SKM-1 (cell line): ENCODE measurements around the gene CSTPP1.
"Not testable (repeated sequence)": the region's sequence is repeated elsewhere in the genome, so short reads cannot be mapped to it uniquely, and the experiment has no call there.

Experiments used
- DNase-seq: peaks from one replicate; lab custom pipeline; 2025; ENCODE audit not compliant: unreplicated experiment; lab: John Stamatoyannopoulos, UW

Gene CSTPP1

DNA sequence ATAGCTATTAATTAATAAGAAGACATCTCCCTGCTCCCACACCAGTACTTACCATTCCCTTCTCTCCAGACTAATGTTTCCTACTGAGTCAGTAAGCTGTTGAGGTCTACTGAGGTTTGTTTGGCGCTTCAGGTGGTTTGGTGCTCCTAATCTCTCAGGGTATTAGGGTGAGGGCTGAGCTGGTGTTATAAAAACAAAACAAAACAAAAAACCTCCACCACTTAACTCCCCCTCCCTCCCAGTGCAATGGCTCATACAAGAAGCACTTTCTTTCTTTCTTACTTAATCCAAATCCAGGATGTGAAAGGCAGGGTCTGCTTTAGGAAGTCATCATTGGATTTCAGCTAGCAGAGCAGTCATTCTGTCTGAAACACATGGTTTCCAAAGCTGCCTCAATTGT lies 15.3 kb downstream of the CSTPP1 start:
- no peak for DNase-seq

DNA sequence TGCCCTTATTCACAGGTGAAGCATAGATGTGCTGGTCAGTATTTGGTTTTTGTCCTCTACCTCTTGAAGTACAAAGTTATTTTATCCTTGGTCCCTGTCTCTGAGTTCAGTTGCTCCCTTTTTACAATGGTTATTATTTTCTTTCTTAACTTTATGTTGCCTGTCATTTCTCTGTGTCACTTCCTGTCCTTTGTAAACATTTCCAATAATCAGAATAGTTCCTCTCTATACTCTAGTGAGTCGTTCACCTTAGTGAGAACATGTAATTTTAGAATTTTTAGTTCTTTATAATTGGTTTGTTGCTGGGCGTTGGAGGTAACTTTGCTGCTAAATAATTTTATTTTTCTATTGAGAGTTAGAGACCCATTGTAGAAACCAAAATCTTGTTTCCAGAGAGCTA lies 16.0 kb downstream of the CSTPP1 start:
- no peak for DNase-seq

DNA sequence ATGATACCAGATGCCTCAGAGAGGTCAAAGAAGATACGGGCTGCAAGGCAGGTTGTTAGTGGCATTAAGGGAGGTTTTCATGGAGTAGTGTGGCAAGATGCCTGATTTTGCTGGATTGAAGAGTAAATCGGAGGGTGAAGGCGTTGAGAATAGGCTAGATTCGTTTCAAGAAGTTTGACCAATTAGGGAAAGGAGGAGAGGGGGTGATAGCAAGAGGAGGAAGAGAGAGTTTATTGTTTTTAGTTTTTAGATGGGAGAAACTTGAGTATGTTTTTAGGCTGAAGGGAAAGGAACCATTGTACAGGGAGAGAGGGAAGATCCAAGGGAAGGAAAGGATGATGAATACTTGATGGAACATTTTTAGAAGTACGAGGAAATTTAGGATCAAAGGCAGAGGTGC lies 16.5 kb downstream of the CSTPP1 start:
- no peak for DNase-seq

DNA sequence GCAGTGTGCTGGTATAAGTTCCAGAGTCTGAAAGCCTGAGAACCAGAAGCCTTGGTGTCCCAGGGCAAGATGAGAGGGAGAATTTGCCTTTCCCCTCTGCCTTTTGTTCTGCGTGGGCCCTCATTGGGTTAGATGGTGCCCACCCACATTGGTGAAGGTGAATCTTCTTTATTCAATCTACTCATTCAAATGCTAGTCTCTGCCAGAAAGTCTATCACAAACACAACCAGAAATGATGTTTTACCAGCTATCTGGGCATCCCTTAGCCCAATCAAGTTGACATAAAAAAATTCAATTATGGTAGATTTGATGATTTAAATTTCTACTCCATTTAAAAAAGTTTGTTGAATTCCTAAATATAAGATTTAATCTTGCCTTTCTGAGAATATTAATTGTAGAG lies 22.2 kb downstream of the CSTPP1 start:
- DNase-seq, result no peak

DNA sequence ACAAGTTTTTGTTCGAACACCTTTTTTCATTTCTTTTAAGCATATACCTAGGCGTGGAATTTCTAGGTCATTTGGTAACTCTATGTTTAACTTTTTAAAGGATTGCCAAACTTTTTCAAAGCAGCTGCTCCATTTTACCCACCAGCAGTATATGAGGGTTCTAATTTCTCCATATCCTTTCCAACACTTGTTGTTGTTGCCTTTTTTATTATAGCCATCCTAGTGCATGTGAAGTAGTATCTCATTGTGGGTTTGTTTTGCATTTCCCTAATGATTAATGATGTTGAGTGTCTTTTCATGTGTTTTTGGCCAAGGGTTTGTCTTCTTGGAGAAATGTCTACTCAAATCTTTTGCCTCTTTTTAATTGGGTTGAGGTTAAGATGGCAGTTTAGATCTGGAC lies 24.5 kb downstream of the CSTPP1 start:
- DNase-seq, result no peak

DNA sequence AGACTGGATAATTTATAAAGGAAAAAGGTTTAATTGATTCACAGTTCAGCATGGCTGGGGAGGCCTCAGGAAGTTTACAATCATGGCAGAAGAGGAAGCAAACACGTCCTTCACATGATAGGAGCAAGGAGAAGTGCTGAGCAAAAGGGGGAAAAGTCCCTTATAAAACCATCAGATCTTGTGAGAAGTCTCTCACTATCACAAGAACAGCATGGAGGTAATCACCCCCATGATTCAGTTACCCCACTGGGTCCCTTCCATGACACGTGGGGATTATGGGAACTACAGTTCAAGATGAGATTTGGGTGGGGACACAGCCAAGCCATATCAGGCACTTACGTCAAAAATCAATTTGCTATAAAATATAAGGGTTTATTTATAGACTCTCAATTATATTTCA lies 25.3 kb downstream of the CSTPP1 start:
- DNase-seq, result not testable (repeated sequence)

DNA sequence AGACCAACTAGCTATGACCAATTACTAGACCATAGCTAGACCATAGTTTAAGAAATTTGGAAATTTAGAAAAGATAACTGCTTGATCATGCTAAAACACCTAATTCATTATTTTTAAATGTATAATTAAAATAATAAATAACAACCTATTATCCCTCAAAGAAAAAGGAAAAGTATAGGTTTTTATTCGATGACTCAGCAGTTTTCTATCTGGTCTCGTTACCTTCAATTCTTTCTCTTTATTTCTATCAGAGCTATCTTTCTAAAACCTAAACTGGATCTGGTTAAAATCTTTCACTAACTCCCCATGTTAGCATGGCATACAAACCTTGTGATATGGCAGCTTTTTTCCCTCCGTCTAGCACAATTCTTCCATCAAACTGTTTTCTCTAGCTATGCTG lies 27.3 kb downstream of the CSTPP1 start:
- DNase-seq, result no peak

DNA sequence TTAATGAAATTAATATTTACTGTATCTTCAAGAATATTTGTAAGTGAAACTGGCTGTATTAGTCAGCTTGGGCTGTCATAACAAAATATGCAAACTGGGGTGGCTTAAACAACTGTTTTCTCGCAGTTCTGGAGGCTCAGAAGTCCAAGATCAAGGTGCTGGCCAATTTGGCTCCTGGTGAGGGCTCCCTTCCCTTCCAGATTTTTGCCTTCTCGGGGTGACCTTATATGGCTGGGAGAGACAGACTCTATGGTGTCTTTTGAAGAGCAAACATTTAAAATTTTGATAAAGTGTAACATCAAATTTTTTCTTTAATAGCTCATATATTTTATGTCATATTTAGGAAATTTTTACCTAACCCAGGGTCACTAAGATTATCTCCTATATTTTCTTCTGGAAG lies 30.2 kb downstream of the CSTPP1 start:
- no peak for DNase-seq

DNA sequence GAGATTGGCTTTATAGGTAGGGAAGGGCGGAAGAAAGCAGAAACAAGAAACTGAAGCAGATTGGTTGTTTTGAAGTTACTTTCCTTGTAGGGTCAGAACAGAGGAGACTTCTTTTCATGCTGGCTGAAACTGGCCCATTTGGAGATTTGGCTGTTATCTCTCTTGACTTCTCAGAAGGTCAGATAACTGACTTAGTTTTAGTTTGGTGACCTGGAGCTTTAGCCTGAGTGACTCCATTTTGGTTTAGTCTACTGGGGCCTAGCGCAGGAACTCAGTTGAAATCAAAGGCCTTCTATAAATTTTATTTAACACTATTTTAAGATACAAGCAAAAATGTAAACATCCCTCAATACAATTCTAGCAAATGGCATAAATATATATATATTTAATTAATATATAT lies 31.4 kb downstream of the CSTPP1 start:
- no peak for DNase-seq

DNA sequence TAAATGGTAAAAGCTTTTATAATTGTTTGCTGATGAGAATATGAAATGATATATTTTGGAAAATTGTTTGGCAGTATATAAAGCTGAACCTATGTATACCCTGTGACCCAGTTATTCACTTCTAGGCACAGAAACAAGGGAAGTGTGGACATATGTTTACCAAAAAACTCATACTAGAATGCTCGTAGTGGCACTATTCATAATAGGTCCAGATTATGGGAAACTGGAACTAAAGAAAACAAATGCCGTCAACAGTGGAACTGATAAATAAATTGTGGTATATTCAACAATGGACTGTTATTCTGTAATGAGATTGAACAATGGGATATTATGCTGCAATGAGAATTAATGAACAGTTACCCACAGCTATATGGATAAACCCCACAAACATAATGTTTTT lies 32.8 kb downstream of the CSTPP1 start:
- DNase-seq, result no peak

DNA sequence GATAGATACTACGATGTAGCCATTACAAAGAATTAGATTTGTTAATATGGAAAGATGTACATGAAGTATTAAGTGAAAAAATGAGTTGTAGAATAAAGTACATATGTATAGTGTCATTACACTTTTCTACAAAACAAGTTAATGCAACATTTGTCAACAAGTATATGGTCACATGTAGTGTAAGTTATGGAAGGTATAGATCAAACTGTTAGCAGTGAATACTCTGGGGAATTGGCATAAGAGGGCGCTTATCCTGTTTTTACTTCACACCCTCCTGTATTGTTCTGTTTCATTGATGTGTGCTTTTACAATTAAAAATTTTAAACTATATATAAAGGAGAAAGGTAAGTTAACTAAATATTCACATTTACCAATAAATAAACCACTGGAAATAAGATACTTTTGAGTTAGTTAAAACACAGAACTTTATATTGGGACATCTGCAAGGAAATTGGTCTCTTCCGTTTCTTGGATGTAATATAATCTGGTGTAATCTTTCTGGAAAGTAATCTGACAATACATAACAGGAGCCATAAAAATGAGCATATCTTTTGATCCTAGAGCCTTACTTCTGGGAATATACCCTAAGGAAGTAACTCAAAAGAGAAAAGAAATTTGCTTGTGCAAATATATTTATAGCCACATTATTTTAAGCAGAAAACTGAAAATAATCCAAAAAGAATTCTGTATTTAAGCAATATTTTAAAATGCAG lies 34.5 kb downstream of the CSTPP1 start:
- DNase-seq, result no peak

DNA sequence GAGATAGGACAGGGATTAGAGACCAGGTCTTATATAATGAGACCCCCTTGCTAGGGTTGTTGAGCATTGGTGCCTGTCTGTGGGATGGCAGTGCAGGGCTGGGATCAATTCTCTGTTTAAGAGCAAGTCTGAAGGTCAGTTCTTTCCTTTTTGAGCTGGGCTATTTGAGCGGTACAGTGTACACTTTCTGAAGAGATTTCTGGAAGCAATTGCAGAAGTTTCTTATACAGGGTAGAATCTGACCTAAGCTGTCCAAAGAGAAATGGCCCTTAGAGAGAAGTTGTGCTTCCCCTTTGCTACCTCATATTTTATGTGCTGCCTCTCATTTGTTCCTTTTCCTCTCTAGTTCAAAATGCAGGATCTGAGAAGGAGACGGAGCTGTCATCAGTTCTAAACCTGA lies 35.8 kb downstream of the CSTPP1 start:
- no peak for DNase-seq

DNA sequence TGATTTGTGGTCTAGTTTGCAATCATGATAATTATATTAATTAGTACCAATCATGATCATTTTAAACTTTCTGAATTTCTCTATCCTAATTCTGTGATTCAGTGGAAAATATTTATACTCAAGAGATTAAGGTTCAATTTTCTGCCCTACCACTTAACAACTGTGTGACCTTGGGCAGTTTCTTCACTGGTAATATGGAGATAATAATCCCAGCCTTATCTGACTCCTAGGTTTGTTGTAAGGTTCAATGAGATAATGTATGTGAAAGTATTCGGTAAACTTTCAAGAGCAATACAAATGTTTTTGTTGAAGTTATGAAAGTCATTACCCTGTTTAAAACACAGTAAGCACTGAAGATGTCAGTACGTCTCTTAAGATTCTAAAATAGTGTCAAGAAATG lies 36.3 kb downstream of the CSTPP1 start:
- no peak for DNase-seq

DNA sequence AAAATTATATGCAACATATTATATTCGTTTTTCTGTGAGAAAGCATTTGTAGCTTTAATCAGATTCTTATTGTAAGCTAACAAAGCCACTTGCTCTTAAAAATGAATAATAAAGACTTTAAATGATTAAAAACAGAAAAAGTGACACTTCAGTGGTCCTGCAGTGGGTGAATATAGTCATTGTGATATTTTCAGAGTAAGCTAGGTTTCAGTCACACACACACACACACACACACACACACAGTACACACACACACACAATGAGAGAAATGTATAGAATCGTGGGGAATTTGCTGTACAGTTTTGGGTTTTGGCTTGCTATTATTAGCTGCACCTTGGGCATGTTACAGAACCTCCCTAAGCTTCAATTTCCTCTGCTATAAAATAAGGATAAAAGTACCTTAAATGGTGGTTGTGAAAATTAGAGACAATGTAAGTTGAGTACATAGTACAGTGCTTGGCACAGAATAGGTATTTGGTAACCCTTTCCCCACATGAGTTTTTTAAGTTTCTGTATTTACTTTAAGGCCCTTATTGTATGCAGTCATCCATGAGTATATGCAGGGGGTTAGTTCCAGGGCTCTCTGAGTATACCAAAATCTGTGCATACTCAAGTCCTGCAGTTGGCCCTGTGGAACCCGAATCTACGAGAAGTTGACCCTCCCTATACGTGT lies 39.8 kb downstream of the CSTPP1 start:
- no peak for DNase-seq

DNA sequence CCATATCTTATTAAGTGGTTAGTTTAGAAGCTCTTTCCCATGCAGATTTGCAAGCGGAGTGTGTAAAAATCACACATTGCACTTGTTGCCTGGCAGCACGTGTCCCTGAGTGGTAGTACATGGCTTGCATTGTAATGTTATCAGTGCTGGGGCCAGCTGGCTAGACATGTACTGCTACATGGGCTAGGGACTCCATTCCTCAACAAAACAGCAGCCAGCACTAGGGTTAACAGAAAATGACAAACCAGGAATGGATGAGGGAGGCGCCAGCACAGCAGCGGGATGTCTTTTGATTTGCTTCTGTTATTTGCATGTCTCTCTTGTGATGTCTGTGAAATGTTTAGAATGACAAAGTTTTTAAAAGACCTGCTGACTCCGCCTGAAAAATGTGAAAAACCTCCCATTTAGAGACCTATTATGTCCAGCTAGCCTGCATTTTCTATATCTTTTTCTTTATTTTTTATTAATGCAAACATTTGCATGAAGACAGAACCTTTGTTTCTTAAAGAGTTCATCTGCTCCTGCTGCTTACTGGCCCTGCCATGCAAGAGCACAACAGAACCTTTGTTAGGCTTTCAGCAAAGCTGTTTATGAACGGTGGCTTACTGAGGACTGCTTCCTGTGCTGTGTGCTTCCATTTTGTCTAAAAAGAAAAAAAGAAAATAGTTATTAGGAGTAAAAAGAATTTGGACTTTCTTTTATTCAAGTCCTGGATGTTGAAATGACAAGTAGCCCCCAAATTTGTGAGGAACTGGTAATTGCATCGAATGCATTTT lies 40.7 kb downstream of the CSTPP1 start:
- DNase-seq, result no peak

DNA sequence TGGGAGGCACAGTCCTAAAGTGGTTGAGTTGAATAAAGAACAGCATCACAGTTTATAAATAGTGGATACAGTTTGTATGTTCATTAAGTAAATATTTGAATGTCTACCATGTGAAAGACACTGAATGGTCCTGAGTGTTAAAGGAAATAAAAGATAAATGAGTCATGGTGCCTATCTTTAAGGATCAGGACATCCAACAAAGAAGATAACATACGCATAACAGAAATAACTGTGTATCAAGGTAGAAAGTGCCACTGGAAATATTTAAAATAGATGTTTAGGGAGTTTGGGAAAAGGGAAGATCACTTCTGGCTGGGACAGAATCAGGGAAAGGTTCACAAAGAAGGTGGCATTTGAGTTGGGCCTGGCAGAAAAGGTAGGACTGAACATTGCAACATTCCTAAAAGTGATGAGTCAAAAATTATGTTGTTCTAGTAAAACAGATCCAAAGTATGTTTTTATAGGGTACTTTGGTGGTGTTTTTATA lies 41.5 kb downstream of the CSTPP1 start:
- no peak for DNase-seq

DNA sequence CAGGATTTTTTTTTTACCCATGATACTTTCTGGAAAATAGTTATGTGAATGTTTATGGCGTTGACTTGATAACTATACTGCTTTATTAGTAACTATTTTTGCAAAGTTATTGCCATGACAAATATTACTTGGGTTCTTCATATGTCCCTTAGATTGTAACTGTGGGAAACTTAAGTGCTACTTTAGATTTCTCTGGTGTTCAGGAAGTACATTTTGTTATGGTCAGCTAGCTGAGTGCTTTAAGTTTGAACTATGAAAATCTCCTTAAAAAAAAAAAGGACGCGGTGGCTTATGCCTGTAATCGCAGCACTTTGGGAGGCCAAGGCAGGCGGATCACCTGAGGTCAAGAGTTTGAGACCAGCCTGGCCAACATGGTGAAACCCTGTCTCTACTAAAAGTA lies 42.8 kb downstream of the CSTPP1 start:
- DNase-seq, result no peak

DNA sequence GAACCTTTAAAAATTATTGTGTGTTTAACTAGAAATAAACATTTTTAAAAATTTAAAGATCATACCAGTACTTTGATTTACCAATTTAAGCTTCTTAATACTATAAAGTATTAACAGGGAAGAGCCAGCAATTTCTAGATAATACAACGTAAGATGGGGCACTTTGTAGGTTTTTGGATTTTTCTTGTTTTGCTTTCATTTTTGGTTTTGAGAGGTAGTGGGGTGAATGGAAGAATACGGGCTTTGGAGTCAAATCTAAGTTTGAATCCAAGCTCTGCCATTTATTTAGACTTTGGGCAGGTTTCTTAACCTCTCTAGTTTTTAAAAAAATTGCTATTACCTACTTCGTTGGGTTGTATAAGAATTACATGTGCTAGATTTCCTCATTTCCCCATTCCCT lies 44.9 kb downstream of the CSTPP1 start:
- no peak for DNase-seq

DNA sequence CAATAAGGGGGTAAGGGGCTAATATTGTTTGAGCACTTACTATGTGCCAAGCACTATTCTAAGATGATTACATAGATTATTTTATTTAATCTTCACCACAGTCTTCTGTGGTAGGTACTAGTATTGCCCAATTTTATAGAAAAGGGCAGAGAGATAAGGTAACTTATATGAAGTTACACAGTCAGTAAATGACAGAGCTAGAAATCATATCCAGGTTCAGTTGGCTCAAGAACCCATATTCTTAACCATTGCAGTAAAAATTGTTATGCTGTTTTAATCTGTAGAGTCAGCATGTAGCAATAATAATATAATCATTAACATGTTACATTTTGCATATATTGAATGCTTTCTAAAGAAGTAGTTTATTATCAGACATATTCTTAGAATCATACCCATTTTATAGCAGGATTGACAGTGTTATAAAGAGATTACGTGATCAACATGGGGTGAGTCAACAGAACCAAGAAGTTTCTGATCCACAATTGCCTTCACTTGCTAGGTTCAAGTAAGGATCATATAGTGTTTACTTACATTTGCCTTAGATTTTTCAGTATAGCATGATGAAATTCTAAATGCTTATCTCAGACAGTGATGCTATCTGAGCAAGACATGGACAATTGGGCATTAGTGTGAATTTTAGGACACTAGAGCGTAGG lies 46.4 kb downstream of the CSTPP1 start:
- DNase-seq, result no peak

DNA sequence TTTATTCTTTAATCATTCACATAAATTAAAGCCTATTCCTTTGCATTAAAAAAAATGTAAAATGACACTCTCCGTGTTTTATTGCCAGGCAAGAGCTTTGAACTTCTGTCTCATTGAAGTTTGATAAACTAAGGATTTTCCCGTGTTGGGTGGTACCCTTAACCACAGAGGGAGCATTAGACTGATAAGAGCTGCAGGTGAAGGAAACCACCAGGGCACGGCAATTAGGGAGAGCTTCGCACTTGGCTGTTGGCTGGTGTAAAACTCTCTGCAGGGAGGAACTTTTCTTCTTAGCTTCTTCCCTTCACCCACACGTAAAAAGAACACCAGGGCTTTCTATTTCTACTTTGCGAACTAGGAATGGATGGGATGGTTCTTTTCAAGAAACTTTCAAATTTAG lies 47.0 kb downstream of the CSTPP1 start:
- no peak for DNase-seq

DNA sequence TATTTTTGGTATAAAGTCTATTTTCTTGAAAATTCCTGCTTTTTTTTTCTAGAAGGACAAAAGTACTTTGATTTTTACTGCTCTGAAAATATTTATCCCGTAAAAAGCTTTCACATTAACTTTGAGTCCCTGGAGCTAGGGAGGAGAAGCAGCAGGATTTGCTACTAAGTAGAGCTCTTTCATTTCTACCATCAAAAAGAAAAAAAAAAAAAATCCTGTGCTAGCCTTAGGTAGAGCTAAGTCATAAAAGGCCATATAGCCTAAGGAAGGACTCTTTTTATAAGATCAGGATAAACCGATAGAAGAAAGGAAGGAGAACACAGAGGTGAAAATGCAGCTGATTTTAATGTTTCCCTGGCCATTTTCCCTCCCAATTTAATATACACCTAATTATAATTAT lies 48.0 kb downstream of the CSTPP1 start:
- no peak for DNase-seq

DNA sequence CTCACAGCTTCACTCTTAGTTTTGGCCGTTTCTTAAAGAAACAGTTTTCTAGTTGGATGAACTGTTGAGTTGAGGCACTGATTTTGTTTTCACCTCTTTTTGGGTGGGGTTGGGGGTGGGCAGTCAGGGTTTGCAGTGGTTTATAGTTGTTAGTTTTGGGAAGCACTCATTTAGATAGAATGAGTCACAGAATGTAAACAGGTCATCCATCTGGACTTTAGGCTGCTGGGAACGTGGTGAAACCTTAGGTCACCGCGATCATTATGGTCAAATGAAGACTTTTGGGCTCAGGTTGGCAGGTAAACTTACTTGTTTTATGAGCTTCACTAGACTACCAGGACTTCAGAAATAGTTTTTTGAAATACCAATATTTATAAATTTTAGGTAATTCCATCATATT lies 48.4 kb downstream of the CSTPP1 start:
- no peak for DNase-seq
